ENCODE measurements around the gene KRT84.

Gene KRT84

DNA sequence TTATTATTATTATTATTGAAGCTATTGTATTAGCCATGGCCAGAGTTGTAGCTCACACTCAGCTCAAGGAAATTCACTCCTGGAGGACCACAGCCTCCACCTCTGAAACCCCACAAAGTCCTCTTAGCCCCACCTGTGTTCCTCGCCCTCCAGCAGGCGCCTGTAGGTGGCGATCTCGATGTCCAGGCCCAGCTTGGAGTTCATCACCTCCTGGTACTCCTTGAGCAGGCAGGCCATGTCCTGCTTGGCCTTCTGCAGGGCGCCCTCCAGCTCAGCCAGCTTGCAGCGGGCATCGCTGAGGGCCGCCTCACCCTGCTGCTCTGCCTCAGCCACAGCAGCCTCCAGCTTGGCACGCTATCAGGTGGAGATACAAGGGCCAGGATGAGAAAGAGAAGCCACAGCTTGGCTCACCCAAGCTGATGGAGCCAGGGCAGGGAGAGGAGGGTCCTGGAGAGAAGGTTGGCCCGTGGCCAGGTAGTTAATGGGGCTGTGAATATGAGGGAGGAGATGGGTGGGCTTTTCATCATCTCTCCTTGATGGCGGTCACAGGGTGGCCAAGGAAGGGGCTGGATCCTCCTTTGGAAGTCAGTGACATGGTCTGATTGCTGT is 23.2 kb downstream of the KRT84 start:
- TF ChIP-seq CTCF (conservative IDR thresholded peaks at IDR 0.05; ENCODE audit: low read length) (peak; percentile 63), EZH2phosphoT487 (IDR thresholded peaks at IDR 0.05; ENCODE audit: borderline replicate concordance) (no peak)
- no peak overlapping the region for H3K4me3 ChIP-seq (ENCODE audit: low read length, poor library complexity, severe bottlenecking)
- no peaks in the 10 kb centered on the region for H3K9me3 ChIP-seq (ENCODE audit: insufficient read depth, low read depth, low read length)
- H3K4me1 ChIP-seq (ENCODE audit: insufficient read depth, low read length, poor library complexity, severe bottlenecking) = peaks cover 48% of the 10 kb centered on the region
- no peaks in the 10 kb centered on the region for H3K9me2 ChIP-seq (replicated peaks; ENCODE audit: low read depth, low read length)
- H3K79me2 ChIP-seq (ENCODE audit: insufficient read depth, low read length) = no peaks in the 10 kb centered on the region
- no peak overlapping the region for H2AFZ ChIP-seq (ENCODE audit: low read length)
- H3F3A ChIP-seq (ENCODE audit: low read depth) = no peaks in the 10 kb centered on the region
- H3K36me3 ChIP-seq (ENCODE audit: insufficient read depth, low read length) = no peaks in the 10 kb centered on the region
- H4K20me1 ChIP-seq (ENCODE audit: insufficient read depth, low read length, poor library complexity, severe bottlenecking) = no peaks in the 10 kb centered on the region
- H3K4me2 ChIP-seq (ENCODE audit: low read depth, low read length, poor library complexity, severe bottlenecking) = peak overlapping the region; percentile 31
- no peaks in the 10 kb centered on the region for H3K27me3 ChIP-seq (ENCODE audit: insufficient read depth, low read length, poor library complexity, severe bottlenecking)
- H3K9ac ChIP-seq (ENCODE audit: low read depth, low read length, poor library complexity, severe bottlenecking) = no peak overlapping the region

DNA sequence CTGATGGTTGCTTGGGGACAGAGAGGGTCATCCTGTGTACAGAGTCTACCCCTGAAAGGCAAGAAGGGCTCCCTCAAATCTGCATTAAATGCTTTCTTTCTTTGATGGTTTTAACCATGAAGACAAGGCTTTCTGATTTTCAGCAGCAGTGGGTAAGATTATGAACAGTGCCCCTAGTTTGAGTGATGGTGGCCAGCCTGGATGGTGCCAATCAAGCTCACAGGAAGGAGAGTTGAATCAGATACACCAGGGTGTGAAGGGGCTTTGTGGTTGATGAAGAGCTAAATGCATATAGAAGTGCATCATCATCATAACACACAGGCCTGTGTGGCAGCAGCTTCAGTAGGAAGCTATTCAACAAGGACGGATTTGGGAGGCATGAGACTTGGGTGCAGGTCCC is 23.9 kb downstream of the KRT84 start:
- TF ChIP-seq EZH2phosphoT487 (IDR thresholded peaks at IDR 0.05; ENCODE audit: borderline replicate concordance) = no peak
- no peak for TF ChIP-seq CTCF (conservative IDR thresholded peaks at IDR 0.05; ENCODE audit: low read length)
- H3K4me1 ChIP-seq (ENCODE audit: insufficient read depth, low read length, poor library complexity, severe bottlenecking) = peaks cover 48% of the 10 kb centered on the region
- H3K79me2 ChIP-seq (ENCODE audit: insufficient read depth, low read length) = no peaks in the 10 kb centered on the region
- no peaks in the 10 kb centered on the region for H3K27me3 ChIP-seq (ENCODE audit: insufficient read depth, low read length, poor library complexity, severe bottlenecking)
- no peaks in the 10 kb centered on the region for H3K9me2 ChIP-seq (replicated peaks; ENCODE audit: low read depth, low read length)
- no peaks in the 10 kb centered on the region for H3K9me3 ChIP-seq (ENCODE audit: insufficient read depth, low read depth, low read length)
- H3K4me2 ChIP-seq (ENCODE audit: low read depth, low read length, poor library complexity, severe bottlenecking) = peak overlapping the region; percentile 31
- H4K20me1 ChIP-seq (ENCODE audit: insufficient read depth, low read length, poor library complexity, severe bottlenecking) = no peaks in the 10 kb centered on the region
- H3F3A ChIP-seq (ENCODE audit: low read depth) = no peaks in the 10 kb centered on the region
- H3K36me3 ChIP-seq (ENCODE audit: insufficient read depth, low read length) = no peaks in the 10 kb centered on the region
- no peak overlapping the region for H2AFZ ChIP-seq (ENCODE audit: low read length)
- no peak overlapping the region for H3K9ac ChIP-seq (ENCODE audit: low read depth, low read length, poor library complexity, severe bottlenecking)
- H3K4me3 ChIP-seq (ENCODE audit: low read length, poor library complexity, severe bottlenecking) = no peak overlapping the region

DNA sequence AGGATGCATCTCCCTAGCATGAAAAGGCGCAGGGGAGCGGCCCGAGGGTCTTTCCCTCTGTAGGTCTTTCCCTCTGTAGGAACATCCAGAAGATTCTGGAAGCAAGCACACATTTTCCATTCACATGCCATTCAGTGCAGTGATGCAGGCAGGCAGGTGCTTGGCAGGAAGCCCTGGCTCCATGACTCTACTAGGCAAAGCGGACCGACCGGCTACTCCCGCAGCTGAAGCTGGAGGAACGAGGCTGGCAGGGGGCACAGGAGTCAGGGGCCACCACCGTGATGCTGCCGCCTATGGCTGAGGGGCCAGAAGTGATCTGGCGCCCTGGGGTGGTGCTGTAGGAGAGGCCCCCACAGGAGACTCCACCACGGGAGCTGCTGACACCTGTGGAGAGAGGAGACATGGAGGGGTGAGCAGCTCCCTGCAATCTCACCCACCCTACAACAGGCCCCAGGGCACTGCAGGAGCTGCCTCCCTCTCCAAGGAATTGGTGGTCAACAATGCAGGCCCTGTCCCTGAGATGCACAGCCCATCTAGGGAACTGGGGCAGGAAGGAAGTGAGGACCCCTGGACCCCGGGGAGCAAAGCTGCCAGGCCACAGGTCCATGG is 24.7 kb downstream of the KRT84 start:
- H3K27me3 ChIP-seq (ENCODE audit: insufficient read depth, low read length, poor library complexity, severe bottlenecking) = no peaks in the 10 kb centered on the region
- no peaks in the 10 kb centered on the region for H3K9me2 ChIP-seq (replicated peaks; ENCODE audit: low read depth, low read length)
- H3K9me3 ChIP-seq (ENCODE audit: insufficient read depth, low read depth, low read length) = no peaks in the 10 kb centered on the region
- no peak for TF ChIP-seq EZH2phosphoT487 (IDR thresholded peaks at IDR 0.05; ENCODE audit: borderline replicate concordance)
- no peak for TF ChIP-seq CTCF (conservative IDR thresholded peaks at IDR 0.05; ENCODE audit: low read length)
- H4K20me1 ChIP-seq (ENCODE audit: insufficient read depth, low read length, poor library complexity, severe bottlenecking) = no peaks in the 10 kb centered on the region
- no peak overlapping the region; the same call in 1 of the 2 replicates for H2AFZ ChIP-seq (ENCODE audit: low read length)
- H3K79me2 ChIP-seq (ENCODE audit: insufficient read depth, low read length) = no peaks in the 10 kb centered on the region
- H3F3A ChIP-seq (ENCODE audit: low read depth) = no peaks in the 10 kb centered on the region
- H3K36me3 ChIP-seq (ENCODE audit: insufficient read depth, low read length) = no peaks in the 10 kb centered on the region
- no peak overlapping the region for H3K9ac ChIP-seq (ENCODE audit: low read depth, low read length, poor library complexity, severe bottlenecking)
- no peak overlapping the region for H3K4me2 ChIP-seq (ENCODE audit: low read depth, low read length, poor library complexity, severe bottlenecking)
- H3K4me3 ChIP-seq (ENCODE audit: low read length, poor library complexity, severe bottlenecking) = no peak overlapping the region
- H3K4me1 ChIP-seq (ENCODE audit: insufficient read depth, low read length, poor library complexity, severe bottlenecking) = peaks cover 48% of the 10 kb centered on the region
